HepG2 (cell line): ENCODE measurements around the gene DCK.
"Not testable (repeated sequence)": the region's sequence is repeated elsewhere in the genome, so short reads cannot be mapped to it uniquely, and the experiment has no call there.

ENCODE experiments used
- KAT2B ChIP-seq: fragments of 150-350 bp; IDR thresholded peaks from 2 replicates; pipeline ENCODE4 v1.6.1; 2014; ENCODE audit warnings: low read depth, low read length, borderline replicate concordance
- MAX ChIP-seq: IDR thresholded peaks from 2 replicates; pipeline ENCODE4 v1.6.1; 2012; ENCODE audit warnings: inconsistent platforms
- TF ChIP-seq, protein P1 (sequence below): sonication (generic); formaldehyde crosslinking; IDR thresholded peaks from 2 replicates; pipeline ENCODE4 v1.9.0; 2021; ENCODE audit warnings: missing genetic modification reagents, mild to moderate bottlenecking, borderline replicate concordance

DNA sequence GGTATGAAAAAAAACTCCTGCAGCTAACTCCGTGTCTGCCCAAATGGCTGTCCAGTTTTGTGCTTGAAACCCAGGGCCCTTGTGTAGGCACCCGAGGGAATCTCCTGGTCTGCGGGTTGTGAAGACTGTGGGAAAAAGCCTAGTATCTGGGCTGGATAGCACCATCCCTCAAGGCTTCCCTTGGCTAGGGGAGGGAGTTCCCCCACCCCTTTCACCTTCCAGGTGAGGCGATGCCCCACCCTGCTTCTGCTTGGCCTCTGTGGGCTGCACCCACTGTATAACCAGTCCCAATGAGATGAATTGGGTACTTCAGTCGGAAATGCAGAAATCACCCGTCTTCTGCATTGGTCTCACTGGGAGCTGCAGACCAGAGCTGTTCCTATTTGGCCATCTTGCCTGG, 11.6 kb downstream of the DCK start:
- not testable (repeated sequence) for TF ChIP-seq KAT2B, MAX
- TF ChIP-seq, protein P1, sequence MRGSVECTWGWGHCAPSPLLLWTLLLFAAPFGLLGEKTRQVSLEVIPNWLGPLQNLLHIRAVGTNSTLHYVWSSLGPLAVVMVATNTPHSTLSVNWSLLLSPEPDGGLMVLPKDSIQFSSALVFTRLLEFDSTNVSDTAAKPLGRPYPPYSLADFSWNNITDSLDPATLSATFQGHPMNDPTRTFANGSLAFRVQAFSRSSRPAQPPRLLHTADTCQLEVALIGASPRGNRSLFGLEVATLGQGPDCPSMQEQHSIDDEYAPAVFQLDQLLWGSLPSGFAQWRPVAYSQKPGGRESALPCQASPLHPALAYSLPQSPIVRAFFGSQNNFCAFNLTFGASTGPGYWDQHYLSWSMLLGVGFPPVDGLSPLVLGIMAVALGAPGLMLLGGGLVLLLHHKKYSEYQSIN (CRISPR knock-in tag): not testable (repeated sequence)
